ENCODE data around the gene SLK. TPM values are rescaled to one million over a fixed set of nuclear protein-coding genes. Genes with fewer than 3 reads are reported as not detected.

SLK gene
- total and polyA plus RNA-seq, 2 of the 13 experiments (the other 11 are each of a cell fraction or from before 2014, with no cell fraction given) = 3.4 to 22.8 TPM

DNA sequence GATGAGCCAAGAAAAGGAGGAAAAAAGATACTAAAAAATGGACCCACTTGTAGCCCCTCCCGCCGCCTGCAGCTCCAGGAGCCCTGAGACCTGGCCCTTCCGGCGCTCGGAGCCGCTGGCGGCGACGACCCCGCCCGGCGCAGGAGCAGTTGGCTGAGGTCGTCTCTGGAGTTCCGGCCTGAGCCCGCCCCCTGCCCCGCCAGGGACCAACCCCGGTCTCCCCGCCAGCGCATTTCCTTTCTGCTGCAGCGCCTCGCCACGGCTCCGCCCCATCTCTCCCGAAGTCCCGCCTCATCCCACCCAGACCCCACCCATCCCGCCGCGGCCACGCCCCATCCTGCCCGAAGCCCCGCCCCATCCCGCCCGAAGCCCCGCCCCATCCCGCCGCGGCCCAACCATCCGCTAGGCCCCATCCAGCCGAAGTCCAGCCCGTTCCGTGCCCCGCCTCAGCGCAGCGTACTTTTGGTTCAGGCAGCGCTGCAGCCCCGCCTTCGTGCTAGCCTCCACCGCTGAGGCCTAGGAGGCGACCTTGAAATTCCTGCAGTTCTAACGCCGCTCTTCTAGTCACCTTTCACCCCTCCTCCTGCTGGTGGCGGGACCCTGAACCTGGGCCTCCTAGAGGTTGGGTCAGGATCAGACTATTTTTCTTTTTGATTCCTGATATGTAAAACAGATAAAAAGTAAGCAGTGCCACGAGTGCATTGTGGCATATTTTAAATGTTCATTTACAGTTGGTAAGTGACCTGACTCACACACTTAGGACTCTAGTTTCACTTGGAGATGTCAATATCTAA lies 48.7 kb upstream of the SLK start, which contains the start of gene STN1:
TSS of gene STN1 (minus strand) at position 132 of the 794 bp plus-strand sequence. CDS start 590 bp downstream, outside the sequence.
- CTCF ChIA-PET (ENCODE audit: low intra/inter-chr PET ratio, low total read pairs) = no interaction called here
- peak; percentile 76 for FAIRE-seq
- POLR2A ChIA-PET = interaction anchor here (0.9 to 1.7 kb wide), 3 partner anchors 10 to 204 kb away, joined by 3 to 9 read pairs (median 3); partner anchors contain the start of gene SFR1
- WGBS (ENCODE audit: low lambda C conversion rate) = under 1% methylated on average over 24 of the region's 53 CpGs
- H3K4me1 ChIP-seq (ENCODE audit: insufficient read depth, low read length) = peaks cover 62% of the 10 kb centered on the region
- no peaks in the 10 kb centered on the region for H3K36me3 ChIP-seq (replicated peaks in 1 of 2; ENCODE audit: control insufficient read depth in 1 of 2, insufficient read depth in 2 of 2, low read length in 2 of 2)
- peak within 1 kb of the TSS; percentile 74 for H2AFZ ChIP-seq (ENCODE audit: low read length)
- peak within 1 kb of the TSS; percentile 78 to 95 (median 85) for H3K4me3 ChIP-seq (replicated peaks in 1 of 3; ENCODE audit: insufficient read depth in 1 of 3, low read depth in 2 of 3, low read length in 3 of 3)
- peak; percentile 95 for DNase-seq (ENCODE audit: low spot score)
- in situ Hi-C loops (cut with HindIII; ENCODE audit: extremely low pct_ligation_motif_present, low pct_unique_long_range_greater_than_20kb) (no loop called here), intact Hi-C loops (cut with micrococcal nuclease; ENCODE audit: unreplicated experiment) (loop anchor here (2.0 to 10.0 kb wide), 2 partner anchors 49 to 207 kb away; partner anchors contain the start of genes SFR1 and SLK)
- peak within 1 kb of the TSS; percentile 90 for H3K27ac ChIP-seq (ENCODE audit: extremely low read length, insufficient read depth, low read length)
- peak within 1 kb of the TSS; percentile 90 for H3K4me2 ChIP-seq (ENCODE audit: low read depth, low read length)
- peak; percentile 97 for ATAC-seq
- H4K20me1 ChIP-seq (ENCODE audit: insufficient read depth, low read length) = no peaks in the 10 kb centered on the region
- BruUV-seq (replicated peaks) = no TSS peak
- H3K9ac ChIP-seq (ENCODE audit: insufficient read depth, low read depth, low read length) = peak within 1 kb of the TSS; percentile 86
- peaks cover 8% of the 10 kb centered on the region for H3K9me3 ChIP-seq (ENCODE audit: low read length)
- peaks cover 9% of the 10 kb centered on the region for H3K79me2 ChIP-seq (ENCODE audit: insufficient read depth, low read length)
- no peaks in the 10 kb centered on the region; a peak in 1 of 5 replicates for H3K27me3 ChIP-seq (ENCODE audit: control insufficient read depth in 1 of 2, insufficient read depth in 2 of 2, low read length in 2 of 2)
- TF ChIP-seq ZNF138 (CRISPR knock-in tag; IDR thresholded peaks at IDR 0.05; ENCODE audit: low read depth) (no peak), KAT8 (CRISPR knock-in tag; IDR thresholded peaks at IDR 0.05) (peak; percentile 78), ZBTB44 (CRISPR knock-in tag; IDR thresholded peaks at IDR 0.05) (no peak), MEIS2 (CRISPR knock-in tag; IDR thresholded peaks at IDR 0.05) (peak; percentile 79), CENPT (CRISPR knock-in tag; IDR thresholded peaks at IDR 0.05; ENCODE audit: low read depth) (no peak), ZNF687 (CRISPR knock-in tag; IDR thresholded peaks at IDR 0.05) (peak; percentile 86), ZNF329 (CRISPR knock-in tag; IDR thresholded peaks at IDR 0.05; ENCODE audit: low read depth) (no peak), SP1 (IDR thresholded peaks at IDR 0.05) (no peak), SP1 (CRISPR knock-in tag; IDR thresholded peaks at IDR 0.05) (peak; percentile 74), ZNF263 (CRISPR knock-in tag; IDR thresholded peaks at IDR 0.05) (no peak), TEAD3 (CRISPR knock-in tag; optimal IDR thresholded peaks at IDR 0.05; ENCODE audit: borderline replicate concordance) (peak; percentile 99), ZNF747 (CRISPR knock-in tag; IDR thresholded peaks at IDR 0.05; ENCODE audit: borderline replicate concordance) (no peak), HNF4G (IDR thresholded peaks at IDR 0.05; ENCODE audit: borderline replicate concordance, low read depth, low read length) (peak; percentile 78), HNF4G (CRISPR knock-in tag; IDR thresholded peaks at IDR 0.05; ENCODE audit: borderline replicate concordance, low read depth) (no peak; the same call in 1 of the 2 replicates)
- TF ChIP-seq, protein P1, sequence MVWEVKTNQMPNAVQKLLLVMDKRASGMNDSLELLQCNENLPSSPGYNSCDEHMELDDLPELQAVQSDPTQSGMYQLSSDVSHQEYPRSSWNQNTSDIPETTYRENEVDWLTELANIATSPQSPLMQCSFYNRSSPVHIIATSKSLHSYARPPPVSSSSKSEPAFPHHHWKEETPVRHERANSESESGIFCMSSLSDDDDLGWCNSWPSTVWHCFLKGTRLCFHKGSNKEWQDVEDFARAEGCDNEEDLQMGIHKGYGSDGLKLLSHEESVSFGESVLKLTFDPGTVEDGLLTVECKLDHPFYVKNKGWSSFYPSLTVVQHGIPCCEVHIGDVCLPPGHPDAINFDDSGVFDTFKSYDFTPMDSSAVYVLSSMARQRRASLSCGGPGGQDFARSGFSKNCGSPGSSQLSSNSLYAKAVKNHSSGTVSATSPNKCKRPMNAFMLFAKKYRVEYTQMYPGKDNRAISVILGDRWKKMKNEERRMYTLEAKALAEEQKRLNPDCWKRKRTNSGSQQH (CRISPR knock-in tag; IDR thresholded peaks at IDR 0.05; ENCODE audit: low read depth) = peak; percentile 9; the same call in 1 of the 2 replicates

All from HepG2 (cell line).